Glutamatergic neuron (in vitro differentiated cells): ENCODE results near the gene DUSP22. TPM values are rescaled to one million over a fixed set of nuclear protein-coding genes. Genes with fewer than 3 reads are reported as not detected.
"Not testable (repeated sequence)": the region's sequence is repeated elsewhere in the genome, so short reads cannot be mapped to it uniquely, and the experiment has no call there.

Experiments used
- DNase-seq: peaks from one replicate; pipeline ENCODE4 v3.0.0; 2022
- H3K27ac Mint-ChIP-seq: one replicate; pipeline ENCODE4 v1.8.0; 2020; ENCODE audit warnings: mild to moderate bottlenecking, mixed read lengths, inconsistent platforms; ENCODE audit not compliant: unreplicated experiment
- H3K27me3 Mint-ChIP-seq: one replicate; pipeline ENCODE4 v1.8.0; 2020; ENCODE audit warnings: mild to moderate bottlenecking, moderate library complexity, mixed read lengths, inconsistent platforms; ENCODE audit not compliant: unreplicated experiment
- H3K36me3 Mint-ChIP-seq: one replicate; pipeline ENCODE4 v1.8.0; 2020; ENCODE audit warnings: mild to moderate bottlenecking, mixed read lengths, inconsistent platforms; ENCODE audit not compliant: unreplicated experiment
- H3K4me1 Mint-ChIP-seq: one replicate; pipeline ENCODE4 v1.8.0; 2020; ENCODE audit warnings: mild to moderate bottlenecking, low read depth, mixed read lengths, inconsistent platforms; ENCODE audit not compliant: unreplicated experiment
- H3K4me3 Mint-ChIP-seq: one replicate; pipeline ENCODE4 v1.8.0; 2020; ENCODE audit warnings: mild to moderate bottlenecking, mixed read lengths, inconsistent platforms; ENCODE audit not compliant: unreplicated experiment
- H3K9me3 Mint-ChIP-seq: one replicate; pipeline ENCODE4 v1.8.0; 2020; ENCODE audit warnings: mild to moderate bottlenecking, moderate library complexity, mixed read lengths, inconsistent platforms; ENCODE audit not compliant: unreplicated experiment
- CTCF ChIP-seq: fragments of 200-600 bp; sonication (generic); IDR thresholded peaks from one replicate; pipeline ENCODE4 v1.5.0; 2021; ENCODE audit not compliant: partially characterized antibody, unreplicated experiment
- total RNA-seq: library from RNA; stranded (reverse); fragmentation: NEBNext Ultra II Directional; extraction: Animal tissue kit (Norgen Biotek cat#: 25700); gene quantifications from one replicate; pipeline ENCODE4 v1.2.1, GENCODE V29; 2021; ENCODE audit not compliant: unreplicated experiment

Gene DUSP22
- total RNA-seq, 1 donor from 2014 or later = 40.4 TPM

DNA sequence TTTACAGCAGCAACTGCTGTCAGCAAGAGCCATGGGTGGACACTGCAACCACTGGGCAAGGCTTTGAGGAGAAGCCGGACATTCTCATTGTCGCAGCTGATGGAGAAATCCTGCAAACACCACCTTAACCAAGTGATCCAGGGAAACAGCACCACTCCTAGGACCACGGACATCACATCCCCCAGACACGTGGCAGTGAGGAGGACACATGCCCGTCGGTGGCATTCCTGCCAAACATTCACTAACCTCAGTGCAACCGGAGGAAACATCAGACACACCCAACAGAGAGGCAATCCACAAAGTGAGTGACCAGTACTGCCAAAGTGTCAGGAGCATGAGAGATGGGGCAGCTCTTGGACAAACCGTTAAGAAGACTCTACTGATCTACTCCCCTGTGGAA lies 82.7 kb downstream of the DUSP22 start:
- no peak overlapping the region for H3K4me3 Mint-ChIP-seq
- TF ChIP-seq CTCF = no peak
- H3K4me1 Mint-ChIP-seq = no peaks in the 10 kb centered on the region
- no peak for DNase-seq
- peaks cover 19% of the 10 kb centered on the region for H3K27me3 Mint-ChIP-seq
- peaks cover 9% of the 10 kb centered on the region for H3K36me3 Mint-ChIP-seq
- H3K9me3 Mint-ChIP-seq = peaks cover 36% of the 10 kb centered on the region
- no peak overlapping the region for H3K27ac Mint-ChIP-seq

GRCh38 chr6:376827-377640 lies 84.7 kb downstream of the DUSP22 start:
- no peak for DNase-seq
- H3K9me3 Mint-ChIP-seq = peaks cover 30% of the 10 kb centered on the region
- no peaks in the 10 kb centered on the region for H3K4me1 Mint-ChIP-seq

GRCh38 chr6:377641-378020 lies 85.3 kb downstream of the DUSP22 start:
- DNase-seq, H3K36me3 Mint-ChIP-seq, H3K4me1 Mint-ChIP-seq, H3K27ac Mint-ChIP-seq, H3K4me3 Mint-ChIP-seq, H3K27me3 Mint-ChIP-seq: not testable (repeated sequence)
- peaks cover 28% of the 10 kb centered on the region for H3K9me3 Mint-ChIP-seq

More at GRCh38 chr6:376827-377640, 84.7 kb downstream of the DUSP22 start:
- TF ChIP-seq CTCF = no peak
- Mint-ChIP-seq H3K36me3 (peaks cover 4% of the 10 kb centered on the region), H3K27ac (no peak overlapping the region), H3K27me3 (peaks cover 11% of the 10 kb centered on the region), H3K4me3 (no peak overlapping the region)

- Mint-ChIP-seq H3K4me3 (no peak overlapping the region), H3K27ac (no peak overlapping the region), H3K36me3 (peaks cover 4% of the 10 kb centered on the region), H3K4me1 (no peaks in the 10 kb centered on the region), H3K27me3 (peaks cover 4% of the 10 kb centered on the region), H3K9me3 (peaks cover 24% of the 10 kb centered on the region)
- DNase-seq = no peak
- TF ChIP-seq CTCF = no peak
Observed at GRCh38 chr6:378090-378957, 86.0 kb downstream of the DUSP22 start.

GRCh38 chr6:378958-379409 lies 86.7 kb downstream of the DUSP22 start:
- H3K27ac Mint-ChIP-seq = no peak overlapping the region
- peaks cover 22% of the 10 kb centered on the region for H3K9me3 Mint-ChIP-seq
- no peak for DNase-seq
- H3K36me3 Mint-ChIP-seq = peaks cover 9% of the 10 kb centered on the region
- no peaks in the 10 kb centered on the region for H3K4me1 Mint-ChIP-seq
- H3K27me3 Mint-ChIP-seq = peaks cover 2% of the 10 kb centered on the region
- no peak overlapping the region for H3K4me3 Mint-ChIP-seq
- TF ChIP-seq CTCF = no peak
